ENCODE data around the gene CHRM1.
"Not testable (repeated sequence)": the region's sequence is repeated elsewhere in the genome, so short reads cannot be mapped to it uniquely, and the experiment has no call there.

The CHRM1 gene

GRCh38 chr11:62921201-62921572 is at the start of gene CHRM1:
TSS of gene CHRM1 (minus strand) at chr11:62921363. CDS start at chr11:62911100, 10,263 bp downstream.
- DNase-seq, result no peak

GRCh38 chr11:62965574-62965973 is 44.4 kb upstream of the CHRM1 start:
- no peak for DNase-seq

- no peak for DNase-seq
These were observed 41.2 kb upstream of the CHRM1 start for GRCh38 chr11:62962391-62962790.

GRCh38 chr11:62961017-62961570 is 39.9 kb upstream of the CHRM1 start:
- no peak for DNase-seq

GRCh38 chr11:62959422-62959980 is 38.3 kb upstream of the CHRM1 start:
- DNase-seq, result no peak

- no peak for DNase-seq
These were observed 37.6 kb upstream of the CHRM1 start for GRCh38 chr11:62958547-62959421.

- no peak for DNase-seq
These were observed 36.0 kb upstream of the CHRM1 start for GRCh38 chr11:62957147-62957546.

- DNase-seq, result no peak
These were observed 33.3 kb upstream of the CHRM1 start for GRCh38 chr11:62954478-62954877.

- no peak for DNase-seq
These were observed 32.6 kb upstream of the CHRM1 start for GRCh38 chr11:62953811-62954210.

- no peak for DNase-seq
These were observed 27.7 kb upstream of the CHRM1 start for GRCh38 chr11:62948765-62949320.

- not testable (repeated sequence) for DNase-seq
These were observed 24.4 kb upstream of the CHRM1 start for GRCh38 chr11:62945538-62945937.

GRCh38 chr11:62937528-62937927 is 16.4 kb upstream of the CHRM1 start:
- not testable (repeated sequence) for DNase-seq

GRCh38 chr11:62934496-62934785 is 13.3 kb upstream of the CHRM1 start:
- no peak for DNase-seq

GRCh38 chr11:62933750-62934495 is 12.8 kb upstream of the CHRM1 start:
- no peak for DNase-seq

- no peak for DNase-seq
These were observed 12.1 kb upstream of the CHRM1 start for GRCh38 chr11:62933285-62933684.

GRCh38 chr11:62931499-62932278 is 10.5 kb upstream of the CHRM1 start:
- DNase-seq, result no peak

- no peak for DNase-seq
These were observed 9.5 kb upstream of the CHRM1 start for GRCh38 chr11:62930666-62931065.

GRCh38 chr11:62930157-62930556 is 9.0 kb upstream of the CHRM1 start:
- DNase-seq, result no peak

GRCh38 chr11:62928011-62928410 is 6.8 kb upstream of the CHRM1 start:
- DNase-seq, result no peak

- no peak for DNase-seq
These were observed 5.7 kb upstream of the CHRM1 start for GRCh38 chr11:62926680-62927455.
